K562 (cell line): Measurements from ENCODE around the gene SLC25A26.

ENCODE experiments used
- RBM17 ChIP-seq: fragments of 200-400 bp; formaldehyde crosslinking; IDR thresholded peaks from 2 replicates; pipeline ENCODE4 v1.6.1; 2017; ENCODE audit warnings: low read depth, mild to moderate bottlenecking, low read length, borderline replicate concordance
- SMARCB1 ChIP-seq: IDR thresholded peaks from 2 replicates; pipeline ENCODE4 v1.6.1; 2011; ENCODE audit warnings: improper control_type of control experiment, low read depth; ENCODE audit not compliant: insufficient read length
- TF ChIP-seq, protein P1 (sequence below): sonication (generic); formaldehyde crosslinking; IDR thresholded peaks from 2 replicates; pipeline ENCODE4 v1.8.1; 2023; ENCODE audit warnings: missing genetic modification reagents, mild to moderate bottlenecking, borderline replicate concordance

DNA sequence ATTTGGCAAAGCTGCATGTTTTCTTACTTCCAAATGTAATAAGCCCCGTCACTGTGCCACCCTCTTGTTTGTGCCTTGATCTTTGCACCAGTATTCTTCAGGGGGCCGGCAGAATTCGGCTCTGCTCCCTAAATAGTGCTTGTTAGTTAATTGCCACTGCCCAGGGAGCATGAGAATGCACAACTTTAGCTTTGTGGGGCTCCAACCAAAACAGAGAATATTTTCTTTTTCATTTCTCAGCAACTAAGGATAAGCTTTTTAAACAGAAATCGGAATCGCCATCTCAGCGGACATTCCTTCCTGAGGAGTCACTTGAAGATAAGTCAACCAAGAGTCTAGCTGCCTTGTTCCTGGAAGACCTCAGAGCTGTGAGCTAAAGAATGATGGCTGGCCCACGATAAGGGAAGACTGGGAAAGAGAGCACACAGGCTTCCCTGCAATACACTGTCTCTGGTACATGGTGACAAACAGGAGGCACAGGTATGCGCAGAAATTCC, 174.0 kb downstream of the SLC25A26 start:
- TF ChIP-seq, protein P1, sequence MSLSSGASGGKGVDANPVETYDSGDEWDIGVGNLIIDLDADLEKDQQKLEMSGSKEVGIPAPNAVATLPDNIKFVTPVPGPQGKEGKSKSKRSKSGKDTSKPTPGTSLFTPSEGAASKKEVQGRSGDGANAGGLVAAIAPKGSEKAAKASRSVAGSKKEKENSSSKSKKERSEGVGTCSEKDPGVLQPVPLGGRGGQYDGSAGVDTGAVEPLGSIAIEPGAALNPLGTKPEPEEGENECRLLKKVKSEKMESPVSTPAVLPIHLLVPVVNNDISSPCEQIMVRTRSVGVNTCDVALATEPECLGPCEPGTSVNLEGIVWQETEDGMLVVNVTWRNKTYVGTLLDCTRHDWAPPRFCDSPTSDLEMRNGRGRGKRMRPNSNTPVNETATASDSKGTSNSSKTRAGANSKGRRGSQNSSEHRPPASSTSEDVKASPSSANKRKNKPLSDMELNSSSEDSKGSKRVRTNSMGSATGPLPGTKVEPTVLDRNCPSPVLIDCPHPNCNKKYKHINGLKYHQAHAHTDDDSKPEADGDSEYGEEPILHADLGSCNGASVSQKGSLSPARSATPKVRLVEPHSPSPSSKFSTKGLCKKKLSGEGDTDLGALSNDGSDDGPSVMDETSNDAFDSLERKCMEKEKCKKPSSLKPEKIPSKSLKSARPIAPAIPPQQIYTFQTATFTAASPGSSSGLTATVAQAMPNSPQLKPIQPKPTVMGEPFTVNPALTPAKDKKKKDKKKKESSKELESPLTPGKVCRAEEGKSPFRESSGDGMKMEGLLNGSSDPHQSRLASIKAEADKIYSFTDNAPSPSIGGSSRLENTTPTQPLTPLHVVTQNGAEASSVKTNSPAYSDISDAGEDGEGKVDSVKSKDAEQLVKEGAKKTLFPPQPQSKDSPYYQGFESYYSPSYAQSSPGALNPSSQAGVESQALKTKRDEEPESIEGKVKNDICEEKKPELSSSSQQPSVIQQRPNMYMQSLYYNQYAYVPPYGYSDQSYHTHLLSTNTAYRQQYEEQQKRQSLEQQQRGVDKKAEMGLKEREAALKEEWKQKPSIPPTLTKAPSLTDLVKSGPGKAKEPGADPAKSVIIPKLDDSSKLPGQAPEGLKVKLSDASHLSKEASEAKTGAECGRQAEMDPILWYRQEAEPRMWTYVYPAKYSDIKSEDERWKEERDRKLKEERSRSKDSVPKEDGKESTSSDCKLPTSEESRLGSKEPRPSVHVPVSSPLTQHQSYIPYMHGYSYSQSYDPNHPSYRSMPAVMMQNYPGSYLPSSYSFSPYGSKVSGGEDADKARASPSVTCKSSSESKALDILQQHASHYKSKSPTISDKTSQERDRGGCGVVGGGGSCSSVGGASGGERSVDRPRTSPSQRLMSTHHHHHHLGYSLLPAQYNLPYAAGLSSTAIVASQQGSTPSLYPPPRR (CRISPR knock-in tag): no peak
- TF ChIP-seq SMARCB1 (no peak), RBM17 (no peak)
